RWPE2 (cell line): ENCODE data around the gene MRGPRD.
A peak's percentile ranks its signal among the peaks of the same experiment; 100 is the strongest.

ENCODE experiments used
- ATAC-seq: fragments of 200-7000 bp; cut with Tn5 transposase; 3 replicates; pipeline ENCODE4 v1.9.1; 2021; ENCODE audit warnings: low read depth
- DNase-seq: peaks from one replicate; pipeline ENCODE4 v3.0.0-alpha.2; 2020; ENCODE audit warnings: low spot score
- H3K27ac ChIP-seq: fragments of 450-650 bp; 2 replicates; pipeline ENCODE4 v1.5.1; 2017; ENCODE audit warnings: mild to moderate bottlenecking; ENCODE audit not compliant: poor library complexity, severe bottlenecking
- H3K27me3 ChIP-seq: fragments of 250-450 bp; sonication (Bioruptor Pico); 2 replicates; pipeline ENCODE4 v1.5.1; 2021; ENCODE audit warnings: mild to moderate bottlenecking, moderate library complexity; ENCODE audit not compliant: insufficient read depth, poor library complexity, severe bottlenecking
- H3K36me3 ChIP-seq: fragments of 250-450 bp; sonication (Bioruptor Pico); 2 replicates; pipeline ENCODE4 v1.5.1; 2020; ENCODE audit warnings: low read depth, mild to moderate bottlenecking, moderate library complexity
- H3K4me1 ChIP-seq: fragments of 250-450 bp; sonication (Bioruptor Pico); 2 replicates; pipeline ENCODE4 v1.5.1; 2021; ENCODE audit warnings: mild to moderate bottlenecking, moderate library complexity; ENCODE audit not compliant: insufficient read depth, poor library complexity, severe bottlenecking
- H3K4me3 ChIP-seq: fragments of 250-450 bp; sonication (Bioruptor Pico); 2 replicates; pipeline ENCODE4 v1.5.1; 2021; ENCODE audit warnings: mild to moderate bottlenecking, moderate library complexity; ENCODE audit not compliant: severe bottlenecking
- H3K9me3 ChIP-seq: fragments of 250-450 bp; sonication (Bioruptor Pico); 2 replicates; pipeline ENCODE4 v1.5.1; 2021; ENCODE audit warnings: mild to moderate bottlenecking, moderate library complexity; ENCODE audit not compliant: severe bottlenecking
- CTCF ChIP-seq: fragments of 450-650 bp; IDR thresholded peaks from one replicate; pipeline ENCODE4 v1.5.1; 2017; ENCODE audit warnings: mild to moderate bottlenecking, moderate library complexity; ENCODE audit not compliant: poor library complexity, severe bottlenecking

Gene MRGPRD

GRCh38 chr11:69003866-69004367 lies 23.1 kb upstream of the MRGPRD start:
- no peak overlapping the region for H3K4me3 ChIP-seq
- TF ChIP-seq CTCF, result no peak
- H3K27me3 ChIP-seq, result no peaks in the 10 kb centered on the region
- H3K27ac ChIP-seq, result no peak overlapping the region
- no peak for ATAC-seq
- peak; percentile 57 for DNase-seq
- H3K36me3 ChIP-seq, result no peaks in the 10 kb centered on the region
- H3K4me1 ChIP-seq, result peaks cover 8% of the 10 kb centered on the region
- H3K9me3 ChIP-seq, result no peaks in the 10 kb centered on the region

GRCh38 chr11:69003301-69003865 lies 22.6 kb upstream of the MRGPRD start:
- no peak for TF ChIP-seq CTCF
- Histone ChIP-seq H3K27me3 (no peaks in the 10 kb centered on the region), H3K36me3 (no peaks in the 10 kb centered on the region), H3K9me3 (no peaks in the 10 kb centered on the region), H3K4me1 (peaks cover 4% of the 10 kb centered on the region), H3K27ac (no peak overlapping the region), H3K4me3 (no peak overlapping the region)
- DNase-seq (no peak), ATAC-seq (no peak)

- TF ChIP-seq CTCF, result no peak
- Histone ChIP-seq H3K4me3 (no peak overlapping the region), H3K36me3 (no peaks in the 10 kb centered on the region), H3K27me3 (no peaks in the 10 kb centered on the region), H3K4me1 (no peaks in the 10 kb centered on the region), H3K27ac (no peak overlapping the region), H3K9me3 (no peaks in the 10 kb centered on the region)
- no peak for ATAC-seq
- peak; percentile 50 for DNase-seq
These were observed 21.9 kb upstream of the MRGPRD start for GRCh38 chr11:69002570-69003231.

- H3K4me3 ChIP-seq, result no peak overlapping the region
- no peak overlapping the region for H3K27ac ChIP-seq
- no peak for TF ChIP-seq CTCF
- ATAC-seq (no peak), DNase-seq (peak; percentile 16)
- H3K36me3 ChIP-seq, result no peaks in the 10 kb centered on the region
- H3K27me3 ChIP-seq, result no peaks in the 10 kb centered on the region
- no peaks in the 10 kb centered on the region for H3K9me3 ChIP-seq
- no peaks in the 10 kb centered on the region for H3K4me1 ChIP-seq
These were observed 21.4 kb upstream of the MRGPRD start for GRCh38 chr11:69002110-69002569.
